GM19193 (cell line): ENCODE measurements around the gene TFDP3.

Source experiments
- POLR2A ChIP-seq: IDR thresholded peaks from 4 replicates; pipeline ENCODE4 v1.6.1; 2011; ENCODE audit not compliant: insufficient read depth, insufficient read length; ENCODE audit errors: extremely low read depth

Gene TFDP3

GRCh38 chrX:133214301-133214700, 3.9 kb downstream of the TFDP3 start:
- TF ChIP-seq POLR2A = no peak

DNA sequence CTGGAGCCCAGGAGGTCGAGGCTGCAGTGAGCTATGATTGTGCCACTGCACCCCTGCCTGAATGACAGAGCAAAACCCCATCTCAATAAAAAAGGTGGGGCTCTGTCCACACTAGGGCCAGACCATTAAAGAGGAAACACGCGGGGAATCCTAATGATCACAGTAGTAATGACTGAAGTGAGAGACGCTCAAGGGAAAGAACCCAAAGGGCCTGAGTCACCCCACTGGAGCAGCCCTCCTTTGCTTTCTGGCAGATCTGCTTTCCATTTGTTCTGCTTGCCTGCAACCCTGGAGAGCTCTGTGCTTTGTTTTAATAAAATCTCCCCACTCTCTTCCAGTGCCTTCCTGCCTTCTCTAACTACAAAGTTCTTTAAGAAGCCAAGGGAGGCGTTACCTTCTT, 5.0 kb downstream of the TFDP3 start:
- TF ChIP-seq POLR2A = no peak

GRCh38 chrX:133207751-133208150, 10.4 kb downstream of the TFDP3 start:
- no peak for TF ChIP-seq POLR2A

GRCh38 chrX:133191739-133192039, 26.5 kb downstream of the TFDP3 start:
- TF ChIP-seq POLR2A = no peak

DNA sequence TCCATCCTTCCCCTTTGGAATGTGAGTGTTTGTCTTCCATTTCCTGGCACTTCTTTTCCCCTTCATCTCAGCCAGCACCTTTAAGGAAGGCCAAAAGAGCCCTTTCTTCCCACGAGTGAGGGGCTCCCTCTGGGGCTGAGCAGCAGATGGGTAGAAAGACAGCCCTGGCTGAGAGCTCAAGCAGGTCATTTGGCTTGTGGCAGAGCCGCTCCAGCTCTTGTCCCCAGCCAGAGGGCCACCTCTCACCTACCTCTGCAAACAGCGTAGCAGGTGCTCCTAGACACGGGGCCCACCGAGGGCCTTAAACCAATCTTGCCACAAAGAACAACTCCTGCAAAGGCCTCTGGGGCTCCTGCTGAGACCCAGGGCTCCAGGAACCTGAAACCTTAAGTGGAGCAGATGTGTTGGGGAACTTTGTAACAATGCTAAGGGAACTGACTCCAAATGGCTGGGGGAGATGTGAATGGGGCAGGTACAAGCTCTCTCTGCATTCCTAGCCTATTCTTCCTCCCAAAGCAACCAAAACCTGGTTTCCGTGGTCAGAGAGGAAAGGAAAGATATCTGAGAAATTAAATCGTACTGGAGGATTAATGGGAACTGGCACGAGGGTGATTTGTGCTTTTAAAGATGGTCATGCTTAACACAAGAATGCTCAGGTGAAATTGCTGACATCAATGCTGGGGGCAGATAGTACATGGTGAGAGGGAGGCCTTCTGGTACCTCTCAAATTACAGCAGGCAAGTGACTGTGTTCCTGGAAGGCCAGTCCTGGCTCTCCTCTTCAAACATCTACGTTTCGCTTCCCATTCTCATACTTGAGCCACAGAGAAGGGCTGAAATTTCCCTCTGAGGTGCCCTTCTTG, 27.0 kb downstream of the TFDP3 start:
- TF ChIP-seq POLR2A = no peak

GRCh38 chrX:133189195-133189594, 29.0 kb downstream of the TFDP3 start:
- no peak for TF ChIP-seq POLR2A

DNA sequence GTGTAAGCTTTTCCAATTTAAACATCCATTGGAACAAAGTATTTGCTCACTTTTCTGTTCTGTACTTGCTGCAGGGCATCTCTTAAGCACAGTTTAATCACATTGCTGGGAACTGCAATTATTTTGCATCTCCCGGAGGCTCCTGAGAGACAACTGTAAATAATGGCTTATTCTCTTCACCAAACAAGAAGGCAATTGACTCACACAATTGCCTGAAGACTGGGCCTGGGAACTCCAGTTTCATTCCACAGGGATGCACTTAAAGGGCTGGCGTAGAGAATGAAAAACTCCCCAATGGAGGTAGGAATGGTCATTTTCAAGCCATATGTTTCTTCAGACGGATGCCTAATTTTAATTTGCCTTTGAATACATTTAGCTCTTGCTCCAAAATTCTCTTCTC, 29.5 kb downstream of the TFDP3 start:
- no peak for TF ChIP-seq POLR2A

DNA sequence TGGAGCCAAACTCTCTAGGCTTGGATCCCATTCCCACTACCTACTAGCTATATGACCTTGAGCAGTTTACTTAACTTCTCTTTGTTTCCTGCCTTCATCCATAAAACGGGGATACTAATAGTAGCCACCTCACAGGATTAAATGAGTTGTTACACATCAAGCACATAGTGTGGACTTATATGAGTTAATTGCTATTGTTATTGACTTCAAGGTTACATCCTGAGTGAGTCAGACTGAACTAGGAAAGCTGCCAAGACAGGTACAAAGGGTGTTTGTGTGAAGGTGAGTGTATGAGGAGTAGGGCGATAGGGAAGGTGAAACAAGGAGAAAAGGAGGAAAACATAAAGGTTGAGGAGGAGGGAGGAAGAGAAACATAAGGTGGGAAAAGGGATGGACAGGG, 32.2 kb downstream of the TFDP3 start:
- no peak for TF ChIP-seq POLR2A

GRCh38 chrX:133185119-133185518, 33.0 kb downstream of the TFDP3 start:
- TF ChIP-seq POLR2A = no peak

- no peak for TF ChIP-seq POLR2A
These were observed 34.3 kb downstream of the TFDP3 start for GRCh38 chrX:133183806-133184205.

DNA sequence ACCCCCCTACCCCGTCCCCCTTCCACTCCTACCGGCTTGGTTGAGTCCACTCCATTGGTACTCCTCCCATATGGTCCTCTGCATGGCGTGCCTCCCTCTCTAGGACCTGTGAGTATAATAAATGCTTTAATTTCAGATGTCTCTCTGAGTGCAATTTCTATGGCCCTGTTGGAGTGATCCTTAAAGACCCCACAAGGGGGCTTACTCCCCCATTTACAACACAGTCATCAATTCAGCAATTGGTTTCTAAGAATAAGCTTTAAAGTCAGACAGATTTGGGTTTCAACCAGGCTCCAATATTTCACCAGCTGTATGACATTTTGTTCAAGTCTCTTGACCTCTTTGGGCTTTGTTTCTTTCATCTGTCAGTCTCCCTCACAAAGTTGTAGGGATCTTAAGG, 38.7 kb downstream of the TFDP3 start:
- no peak for TF ChIP-seq POLR2A

DNA sequence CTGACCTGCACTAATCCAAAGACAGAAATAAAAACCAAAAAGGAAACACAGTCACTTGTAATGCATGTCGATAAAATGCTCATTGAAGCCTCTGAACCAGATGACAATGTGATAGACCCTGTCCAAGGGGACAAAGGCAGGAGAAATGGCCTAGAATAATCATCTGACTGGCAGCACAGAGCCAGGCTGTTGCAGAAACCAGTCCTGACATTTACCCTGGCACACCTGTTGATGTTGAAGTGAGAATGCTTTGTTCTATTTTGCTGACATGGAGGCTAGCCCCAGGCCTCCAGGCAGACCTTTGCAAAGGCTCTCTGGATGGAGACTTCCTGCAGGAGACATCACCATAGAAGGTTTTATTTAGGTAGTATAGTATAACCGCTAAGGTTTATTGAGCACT, 41.0 kb downstream of the TFDP3 start:
- no peak for TF ChIP-seq POLR2A

- no peak for TF ChIP-seq POLR2A
These were observed 42.5 kb downstream of the TFDP3 start for GRCh38 chrX:133175605-133176004.

DNA sequence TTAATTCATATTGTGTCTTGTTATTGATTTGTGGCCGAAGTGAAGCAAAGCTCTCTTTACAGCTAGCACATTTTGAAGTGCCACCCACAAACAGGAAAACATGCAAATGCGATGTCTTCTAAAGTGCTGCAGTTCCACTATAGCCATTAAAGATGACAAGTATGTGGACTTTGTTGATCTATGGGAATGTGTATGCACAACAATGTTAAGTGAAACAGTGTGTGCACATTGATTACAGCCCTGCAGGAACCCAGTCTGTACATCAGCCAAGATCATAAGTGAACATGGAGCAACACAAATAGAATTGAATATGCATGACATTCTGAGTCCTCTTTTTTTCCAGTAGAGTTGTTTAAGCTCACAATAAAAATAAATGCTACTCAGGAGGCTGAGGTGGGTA, 43.0 kb downstream of the TFDP3 start:
- no peak for TF ChIP-seq POLR2A

- no peak for TF ChIP-seq POLR2A
These were observed 46.0 kb downstream of the TFDP3 start for GRCh38 chrX:133171962-133172708.
